ENCODE results near the gene LONP2.
"Not testable (repeated sequence)": the region's sequence is repeated elsewhere in the genome, so short reads cannot be mapped to it uniquely, and the experiment has no call there.

LONP2 gene

GRCh38 chr16:48236286-48236685 is 7.8 kb upstream of the LONP2 start:
- no peak for DNase-seq (ENCODE audit: low read depth, low spot score)

GRCh38 chr16:48240147-48240546 is 4.0 kb upstream of the LONP2 start:
- DNase-seq (ENCODE audit: low read depth, low spot score), result not testable (repeated sequence)

GRCh38 chr16:48244863-48245195 is 729 bp downstream of the LONP2 start:
- DNase-seq (ENCODE audit: low read depth, low spot score), result no peak

GRCh38 chr16:48246066-48246465 is 2.0 kb downstream of the LONP2 start:
- DNase-seq (ENCODE audit: low read depth, low spot score), result no peak

GRCh38 chr16:48247311-48247710 is 3.2 kb downstream of the LONP2 start, which contains the start of gene ABCC11:
Gene ABCC11 (minus strand): TSS chr16:48247539. CDS start chr16:48231921, 15,618 bp downstream.
- DNase-seq (ENCODE audit: low read depth, low spot score), result no peak

- no peak for DNase-seq (ENCODE audit: low read depth, low spot score)
Measured at GRCh38 chr16:48250520-48251278, 6.6 kb downstream of the LONP2 start.

- DNase-seq (ENCODE audit: low read depth, low spot score), result no peak
Measured at GRCh38 chr16:48252013-48252412, 7.9 kb downstream of the LONP2 start.

- DNase-seq (ENCODE audit: low read depth, low spot score), result no peak
Measured at GRCh38 chr16:48256579-48257177, 12.6 kb downstream of the LONP2 start.

GRCh38 chr16:48261569-48261968 is 17.5 kb downstream of the LONP2 start:
- no peak for DNase-seq (ENCODE audit: low read depth, low spot score)

- no peak for DNase-seq (ENCODE audit: low read depth, low spot score)
Measured at GRCh38 chr16:48262631-48263030, 18.5 kb downstream of the LONP2 start.

- DNase-seq (ENCODE audit: low read depth, low spot score), result no peak
Measured at GRCh38 chr16:48269011-48269410, 24.9 kb downstream of the LONP2 start.

GRCh38 chr16:48271728-48272127 is 27.6 kb downstream of the LONP2 start:
- no peak for DNase-seq (ENCODE audit: low read depth, low spot score)

- no peak for DNase-seq (ENCODE audit: low read depth, low spot score)
Measured at GRCh38 chr16:48272837-48273421, 28.8 kb downstream of the LONP2 start.

GRCh38 chr16:48274476-48274875 is 30.4 kb downstream of the LONP2 start:
- DNase-seq (ENCODE audit: low read depth, low spot score), result no peak

- DNase-seq (ENCODE audit: low read depth, low spot score), result no peak
Measured at GRCh38 chr16:48276102-48276501, 32.0 kb downstream of the LONP2 start.

GRCh38 chr16:48277158-48277557 is 33.1 kb downstream of the LONP2 start:
- no peak for DNase-seq (ENCODE audit: low read depth, low spot score)

GRCh38 chr16:48279199-48279598 is 35.1 kb downstream of the LONP2 start:
- DNase-seq (ENCODE audit: low read depth, low spot score), result no peak

GRCh38 chr16:48280546-48280945 is 36.4 kb downstream of the LONP2 start:
- DNase-seq (ENCODE audit: low read depth, low spot score), result no peak

GRCh38 chr16:48282636-48283263 is 38.6 kb downstream of the LONP2 start:
- no peak for DNase-seq (ENCODE audit: low read depth, low spot score)

GRCh38 chr16:48284772-48285409 is 40.8 kb downstream of the LONP2 start:
- no peak for DNase-seq (ENCODE audit: low read depth, low spot score)

GRCh38 chr16:48287239-48287638 is 43.1 kb downstream of the LONP2 start:
- no peak for DNase-seq (ENCODE audit: low read depth, low spot score)

- DNase-seq (ENCODE audit: low read depth, low spot score), result no peak
Measured at GRCh38 chr16:48291303-48291702, 47.2 kb downstream of the LONP2 start.

Data from smooth muscle cell of the brain vasculature (primary cell).